Mucosa of rectum (tissue), 2 donors: Measurements from ENCODE around the gene IL34.
A peak's percentile ranks its signal among the peaks of the same experiment; 100 is the strongest.

Experiments used
- H3K27ac ChIP-seq, 2 donors: one replicate each; pipeline ENCODE4 v1.7.0; 2013; ENCODE audit warnings: inconsistent platforms in 2 of 2, low read depth in 2 of 2, low read length in 2 of 2
- H3K27me3 ChIP-seq, 2 donors: one replicate each; pipeline ENCODE4 v1.7.0; 2013; ENCODE audit warnings: low read length in 2 of 2; ENCODE audit not compliant: control insufficient read depth in 2 of 2, insufficient read depth in 2 of 2
- H3K36me3 ChIP-seq, 2 donors: one replicate each; pipeline ENCODE4 v1.7.0; 2013; ENCODE audit warnings: low read length in 2 of 2; ENCODE audit not compliant: control insufficient read depth in 2 of 2, insufficient read depth in 2 of 2
- H3K4me1 ChIP-seq, 2 donors: one replicate each; pipeline ENCODE4 v1.7.0; 2013; ENCODE audit warnings: low read length in 2 of 2, mild to moderate bottlenecking in 1 of 2; ENCODE audit not compliant: control insufficient read depth in 2 of 2, insufficient read depth in 2 of 2
- H3K4me3 ChIP-seq, 2 donors: one replicate each; pipeline ENCODE4 v1.7.0; 2013; ENCODE audit warnings: low read length in 2 of 2
- H3K9ac ChIP-seq, 2 donors: one replicate each; pipeline ENCODE4 v1.7.0; 2013; ENCODE audit warnings: low read length in 2 of 2, low read depth in 1 of 2, mild to moderate bottlenecking in 1 of 2
- H3K9me3 ChIP-seq, 2 donors: one replicate each; pipeline ENCODE4 v1.7.0; 2013; ENCODE audit warnings: low read length in 2 of 2; ENCODE audit not compliant: control insufficient read depth in 2 of 2
- donor health status: healthy.
- donor health status: Normal muscosa, but diverticular disease.

Gene IL34

GRCh38 chr16:70689970-70690891 is 43.9 kb downstream of the IL34 start:
- no peaks in the 10 kb centered on the region for H3K36me3 ChIP-seq
- H3K9me3 ChIP-seq = no peaks in the 10 kb centered on the region
- H3K4me1 ChIP-seq = peaks cover 46 to 59% of the 10 kb centered on the region in 2 donors
- H3K27ac ChIP-seq = peak overlapping the region; percentile 78 to 83
- no peaks in the 10 kb centered on the region for H3K27me3 ChIP-seq
- H3K4me3 ChIP-seq = no peak overlapping the region
- H3K9ac ChIP-seq = peak overlapping the region; percentile 42 to 52

GRCh38 chr16:70691223-70692129 is 45.1 kb downstream of the IL34 start:
- H3K27me3 ChIP-seq = no peaks in the 10 kb centered on the region
- no peaks in the 10 kb centered on the region for H3K36me3 ChIP-seq
- peaks cover 52 to 65% of the 10 kb centered on the region in 2 donors for H3K4me1 ChIP-seq
- no peak overlapping the region for H3K4me3 ChIP-seq
- no peaks in the 10 kb centered on the region for H3K9me3 ChIP-seq
- peak overlapping the region; percentile 78 to 83 for H3K27ac ChIP-seq
- H3K9ac ChIP-seq = peak overlapping the region; percentile 42 to 52

DNA sequence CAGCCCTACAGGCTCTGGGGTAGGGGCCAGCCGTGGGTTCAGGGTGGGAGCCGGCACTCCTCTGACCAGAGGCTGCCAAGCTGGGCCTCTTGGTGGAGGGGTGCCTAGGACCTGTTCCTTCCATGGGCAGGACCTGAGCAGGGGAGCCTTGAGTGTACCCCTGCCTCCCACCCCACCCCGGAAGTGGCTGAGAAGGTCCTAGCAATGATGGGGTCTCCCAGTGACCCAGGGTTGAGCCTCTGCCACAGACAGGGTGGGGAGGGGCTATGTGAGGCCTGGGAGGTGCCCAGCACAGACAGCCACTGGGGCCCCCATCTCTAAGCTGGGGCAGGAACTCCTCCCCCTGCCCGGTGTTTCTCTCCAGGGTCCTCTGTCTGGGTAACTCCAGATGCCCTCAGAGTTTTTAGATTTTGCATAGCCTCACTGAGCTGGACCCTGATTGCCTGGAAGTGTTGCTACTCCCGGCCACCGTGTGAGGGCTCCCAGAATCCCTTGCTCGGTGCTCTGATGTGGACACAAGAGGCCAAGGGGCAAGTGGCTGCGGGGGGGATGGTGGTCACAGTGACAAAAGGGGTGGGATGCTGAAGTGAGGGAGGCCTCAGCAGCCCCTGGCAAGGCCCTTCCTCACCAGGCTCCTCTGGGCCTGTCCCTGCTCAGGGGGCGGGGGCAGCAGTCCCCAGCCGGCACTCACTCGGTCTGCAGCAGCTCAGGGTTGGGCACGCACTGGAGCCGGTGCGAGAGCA is 45.9 kb downstream of the IL34 start:
- Histone ChIP-seq H3K4me3 (no peak overlapping the region), H3K27me3 (no peaks in the 10 kb centered on the region), H3K4me1 (peaks cover 47 to 63% of the 10 kb centered on the region in 2 donors), H3K9ac (peak overlapping the region in 1 of 2 donors; percentile 14), H3K36me3 (no peaks in the 10 kb centered on the region), H3K27ac (peak overlapping the region; percentile 58 to 83), H3K9me3 (no peaks in the 10 kb centered on the region)

GRCh38 chr16:70692873-70693671 is 46.7 kb downstream of the IL34 start:
- H3K27ac ChIP-seq = peak overlapping the region; percentile 58 to 83
- peak overlapping the region in 1 of 2 donors; percentile 2 for H3K9ac ChIP-seq
- H3K9me3 ChIP-seq = no peaks in the 10 kb centered on the region
- peaks cover 45 to 63% of the 10 kb centered on the region in 2 donors for H3K4me1 ChIP-seq
- H3K4me3 ChIP-seq = no peak overlapping the region
- no peaks in the 10 kb centered on the region for H3K27me3 ChIP-seq
- peaks cover 0 to 2% of the 10 kb centered on the region in 2 donors for H3K36me3 ChIP-seq

GRCh38 chr16:70694088-70694867 is 47.9 kb downstream of the IL34 start:
- no peaks in the 10 kb centered on the region for H3K9me3 ChIP-seq
- H3K4me3 ChIP-seq = no peak overlapping the region
- H3K4me1 ChIP-seq = peaks cover 35 to 55% of the 10 kb centered on the region in 2 donors
- H3K27me3 ChIP-seq = no peaks in the 10 kb centered on the region
- peak overlapping the region; percentile 58 to 83 for H3K27ac ChIP-seq
- H3K9ac ChIP-seq = no peak overlapping the region
- H3K36me3 ChIP-seq = peaks cover 0 to 8% of the 10 kb centered on the region in 2 donors

DNA sequence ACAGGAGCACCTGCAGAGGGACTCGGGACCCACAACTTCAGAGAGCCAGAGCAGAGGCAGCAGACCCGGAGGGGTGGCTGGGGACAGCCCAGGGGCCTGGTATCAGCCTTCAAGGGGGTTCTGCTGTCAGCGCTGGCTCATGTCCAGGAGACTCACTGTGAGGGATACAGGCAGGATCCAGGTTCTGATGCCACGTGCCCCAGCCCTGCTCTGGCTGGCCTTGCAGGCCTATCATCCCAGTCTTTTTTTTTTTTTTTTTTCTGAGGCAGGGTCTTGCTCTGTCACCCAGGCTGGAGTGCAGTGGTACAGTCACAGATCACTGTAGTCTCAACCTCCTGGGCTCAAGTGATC is 48.5 kb downstream of the IL34 start:
- Histone ChIP-seq H3K9me3 (no peaks in the 10 kb centered on the region), H3K4me1 (peaks cover 31 to 49% of the 10 kb centered on the region in 2 donors), H3K9ac (no peak overlapping the region), H3K27me3 (no peaks in the 10 kb centered on the region), H3K4me3 (no peak overlapping the region), H3K27ac (peak overlapping the region in 1 of 2 donors; percentile 83), H3K36me3 (peaks cover 0 to 11% of the 10 kb centered on the region in 2 donors)

DNA sequence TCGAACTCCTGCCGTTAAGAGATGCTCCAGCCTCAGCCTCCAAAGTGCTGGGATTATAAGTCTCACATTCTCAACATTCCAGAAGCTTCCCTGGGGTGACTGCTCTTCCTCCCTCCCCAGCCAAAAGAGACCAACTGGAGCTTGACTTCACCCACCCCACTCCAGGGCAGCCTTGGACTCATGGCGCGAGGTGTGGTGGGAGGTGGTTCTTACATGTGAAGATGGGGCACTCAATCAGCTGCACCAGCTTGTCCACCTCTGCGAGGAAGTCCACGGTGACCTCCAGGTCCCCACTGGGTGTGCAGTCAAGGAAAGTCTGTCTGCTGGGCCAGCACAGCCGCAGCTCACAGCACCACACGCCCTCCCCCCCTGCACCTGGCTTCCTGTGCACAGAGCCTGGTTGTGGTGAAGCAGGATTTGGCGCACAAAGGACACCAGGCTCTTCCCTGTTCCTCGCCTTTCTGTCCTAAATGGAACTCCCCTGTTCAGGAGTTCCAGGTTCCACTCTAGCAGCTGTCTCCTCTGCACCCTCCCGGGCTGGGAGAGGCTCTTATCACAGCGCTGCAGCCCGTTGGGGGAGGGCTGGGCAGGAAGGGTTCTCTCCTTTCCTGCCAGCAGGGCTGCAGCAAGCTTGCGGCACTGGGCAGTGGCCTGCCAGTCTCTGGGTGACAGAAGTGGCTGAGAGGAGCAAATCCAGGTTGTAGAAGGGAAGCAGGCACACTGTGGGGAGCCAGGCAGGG is 49.1 kb downstream of the IL34 start:
- Histone ChIP-seq H3K4me3 (no peak overlapping the region), H3K27ac (peak overlapping the region; percentile 56 to 61), H3K9ac (peak overlapping the region; percentile 13 to 41), H3K9me3 (no peaks in the 10 kb centered on the region), H3K4me1 (peaks cover 25 to 42% of the 10 kb centered on the region in 2 donors), H3K27me3 (no peaks in the 10 kb centered on the region), H3K36me3 (peaks cover 0 to 11% of the 10 kb centered on the region in 2 donors)

DNA sequence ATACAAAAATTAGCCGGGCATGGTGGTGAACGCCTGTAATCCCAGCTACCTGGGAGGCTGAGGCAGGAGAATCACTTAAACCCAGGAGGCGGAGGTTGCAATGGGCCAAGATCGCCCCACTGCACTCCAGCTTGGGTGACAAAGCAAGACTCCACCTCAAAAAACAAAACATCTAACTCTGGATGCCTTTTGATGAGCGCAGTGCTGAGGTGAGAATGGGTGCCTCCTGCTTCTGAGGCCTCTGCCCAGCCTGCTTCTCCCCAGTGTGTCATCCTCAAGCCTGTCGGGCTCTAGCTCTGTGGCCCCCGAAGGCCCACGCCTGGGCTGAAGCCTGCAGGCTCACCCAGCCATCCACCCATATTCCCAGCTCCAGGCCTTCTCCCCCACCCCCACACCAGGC is 50.0 kb downstream of the IL34 start:
- H3K27me3 ChIP-seq = no peaks in the 10 kb centered on the region
- no peak overlapping the region for H3K4me3 ChIP-seq
- peaks cover 0 to 11% of the 10 kb centered on the region in 2 donors for H3K36me3 ChIP-seq
- no peak overlapping the region for H3K9ac ChIP-seq
- H3K4me1 ChIP-seq = peaks cover 16 to 34% of the 10 kb centered on the region in 2 donors
- no peaks in the 10 kb centered on the region for H3K9me3 ChIP-seq
- H3K27ac ChIP-seq = no peak overlapping the region
